Measurements from ENCODE around the gene SYS1. TPM values are rescaled to one million over a fixed set of nuclear protein-coding genes. Genes with fewer than 3 reads are reported as not detected.
A peak's percentile ranks its signal among the peaks of the same experiment; 100 is the strongest.

Gene SYS1
- total RNA-seq, 2 donors from 2014 or later = 22.1 to 23.8 TPM

- Mint-ChIP-seq H3K36me3 (ENCODE audit: low read depth) (peaks cover 55% of the 10 kb centered on the region), H3K4me3 (no peak overlapping the region), H3K9me3 (no peaks in the 10 kb centered on the region), H3K27ac (no peak overlapping the region), H3K4me1 (peaks cover 3% of the 10 kb centered on the region), H3K27me3 (ENCODE audit: insufficient read depth) (no peaks in the 10 kb centered on the region)
- Histone ChIP-seq H3K4me1 (ENCODE audit: control insufficient read depth, insufficient read depth, low read length) (no peaks in the 10 kb centered on the region), H3K27me3 (ENCODE audit: control insufficient read depth, insufficient read depth, low read length, poor library complexity, severe bottlenecking) (no peaks in the 10 kb centered on the region), H3K9ac (ENCODE audit: extremely low read depth, low read length, poor library complexity, severe bottlenecking) (no peak overlapping the region), H3K4me3 (ENCODE audit: low read length) (no peak overlapping the region), H3K36me3 (ENCODE audit: control insufficient read depth, insufficient read depth, low read length) (peaks cover 78% of the 10 kb centered on the region), H3K27ac (ENCODE audit: low read depth, low read length) (no peak overlapping the region), H3K9me3 (ENCODE audit: control insufficient read depth, low read length) (no peaks in the 10 kb centered on the region)
- DNase-seq = no peak
- peak; percentile 41 for TF ChIP-seq CTCF (conservative IDR thresholded peaks at IDR 0.05)
- 82 to 93% methylated on average over 1 to 7 of the region's 7 CpGs for WGBS, 2 experiments (ENCODE audit: insufficient coverage in 1 of 2, insufficient read length in 1 of 2)
Measured at GRCh38 chr20:45329497-45330319, 33.2 kb upstream of the SYS1 start.

GRCh38 chr20:45330476-45330875 lies 32.5 kb upstream of the SYS1 start:
- Histone ChIP-seq H3K9me3 (ENCODE audit: control insufficient read depth, low read length) (no peaks in the 10 kb centered on the region), H3K4me1 (ENCODE audit: control insufficient read depth, insufficient read depth, low read length) (no peaks in the 10 kb centered on the region), H3K27me3 (ENCODE audit: control insufficient read depth, insufficient read depth, low read length, poor library complexity, severe bottlenecking) (no peaks in the 10 kb centered on the region), H3K27ac (ENCODE audit: low read depth, low read length) (no peak overlapping the region), H3K9ac (ENCODE audit: extremely low read depth, low read length, poor library complexity, severe bottlenecking) (no peak overlapping the region), H3K4me3 (ENCODE audit: low read length) (no peak overlapping the region), H3K36me3 (ENCODE audit: control insufficient read depth, insufficient read depth, low read length) (peaks cover 80% of the 10 kb centered on the region)
- no peak for DNase-seq
- no peak overlapping the region for H3K27ac Mint-ChIP-seq
- 96% methylated on average over 3 of the region's 3 CpGs for WGBS, 2 experiments (ENCODE audit: insufficient coverage in 1 of 2, insufficient read length in 1 of 2)
- peaks cover under 1% of the 10 kb centered on the region for H3K4me1 Mint-ChIP-seq
- no peak overlapping the region for H3K4me3 Mint-ChIP-seq
- no peak for TF ChIP-seq CTCF (conservative IDR thresholded peaks at IDR 0.05)
- no peaks in the 10 kb centered on the region for H3K27me3 Mint-ChIP-seq (ENCODE audit: insufficient read depth)
- no peaks in the 10 kb centered on the region for H3K9me3 Mint-ChIP-seq
- H3K36me3 Mint-ChIP-seq (ENCODE audit: low read depth) = peaks cover 62% of the 10 kb centered on the region

- Histone ChIP-seq H3K9ac (ENCODE audit: extremely low read depth, low read length, poor library complexity, severe bottlenecking) (no peak overlapping the region), H3K4me1 (ENCODE audit: control insufficient read depth, insufficient read depth, low read length) (peaks cover 26% of the 10 kb centered on the region), H3K4me3 (ENCODE audit: low read length) (no peak overlapping the region), H3K27ac (ENCODE audit: low read depth, low read length) (no peak overlapping the region), H3K9me3 (ENCODE audit: control insufficient read depth, low read length) (no peaks in the 10 kb centered on the region), H3K36me3 (ENCODE audit: control insufficient read depth, insufficient read depth, low read length) (peaks cover 50% of the 10 kb centered on the region), H3K27me3 (ENCODE audit: control insufficient read depth, insufficient read depth, low read length, poor library complexity, severe bottlenecking) (no peaks in the 10 kb centered on the region)
- Mint-ChIP-seq H3K9me3 (no peaks in the 10 kb centered on the region), H3K36me3 (ENCODE audit: low read depth) (peaks cover 37% of the 10 kb centered on the region), H3K4me3 (no peak overlapping the region), H3K4me1 (peaks cover 57% of the 10 kb centered on the region), H3K27ac (peak overlapping the region; percentile 84), H3K27me3 (ENCODE audit: insufficient read depth) (no peaks in the 10 kb centered on the region)
- no peak for DNase-seq
- 94 to 98% methylated on average over 7 to 11 of the region's 11 CpGs for WGBS, 2 experiments (ENCODE audit: insufficient coverage in 1 of 2, insufficient read length in 1 of 2)
- no peak for TF ChIP-seq CTCF (conservative IDR thresholded peaks at IDR 0.05)
Measured at GRCh38 chr20:45336530-45337366, 26.2 kb upstream of the SYS1 start.
